Thyroid gland (tissue), 4 donors: ENCODE data around the gene ATP1A4.

Experiments
- POLR2A ChIP-seq, 2 donors: fragments of 450-650 bp; IDR thresholded peaks; one replicate each; pipeline ENCODE4 v1.6.1; 2017; ENCODE audit warnings: antibody characterized with exemption in 2 of 2, mild to moderate bottlenecking in 2 of 2, moderate library complexity in 1 of 2
- TF ChIP-seq, protein P1 (sequence below), 6 experiments: fragments of 200-600 bp in 3 of 6; fragments of 450-650 bp in 3 of 6; sonication (generic) in 3 of 6; IDR thresholded peaks; one replicate each; pipeline ENCODE4 v1.5.1; 2016 to 2019; ENCODE audit warnings: antibody characterized with exemption in 6 of 6, mild to moderate bottlenecking in 2 of 6, inconsistent platforms in 1 of 6, moderate library complexity in 1 of 6

DNA sequence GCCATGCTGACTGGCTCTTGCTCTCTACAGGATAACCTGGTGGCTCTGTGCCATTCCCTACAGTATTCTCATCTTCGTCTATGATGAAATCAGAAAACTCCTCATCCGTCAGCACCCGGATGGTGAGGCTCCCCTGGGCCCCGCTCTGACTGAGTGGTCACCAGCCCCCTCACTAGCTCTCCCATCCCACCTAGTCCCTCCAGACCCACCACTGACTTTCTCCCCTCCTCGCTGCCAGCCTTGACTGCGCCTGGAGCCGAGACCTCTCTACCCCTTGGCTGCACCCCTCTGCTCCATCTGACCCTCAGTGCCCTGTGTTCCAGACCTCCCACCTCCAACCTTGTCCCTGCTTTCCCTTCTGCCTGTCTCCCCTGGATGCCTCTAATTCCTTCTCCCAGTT, 34.8 kb downstream of the ATP1A4 start:
- TF ChIP-seq, protein P1, sequence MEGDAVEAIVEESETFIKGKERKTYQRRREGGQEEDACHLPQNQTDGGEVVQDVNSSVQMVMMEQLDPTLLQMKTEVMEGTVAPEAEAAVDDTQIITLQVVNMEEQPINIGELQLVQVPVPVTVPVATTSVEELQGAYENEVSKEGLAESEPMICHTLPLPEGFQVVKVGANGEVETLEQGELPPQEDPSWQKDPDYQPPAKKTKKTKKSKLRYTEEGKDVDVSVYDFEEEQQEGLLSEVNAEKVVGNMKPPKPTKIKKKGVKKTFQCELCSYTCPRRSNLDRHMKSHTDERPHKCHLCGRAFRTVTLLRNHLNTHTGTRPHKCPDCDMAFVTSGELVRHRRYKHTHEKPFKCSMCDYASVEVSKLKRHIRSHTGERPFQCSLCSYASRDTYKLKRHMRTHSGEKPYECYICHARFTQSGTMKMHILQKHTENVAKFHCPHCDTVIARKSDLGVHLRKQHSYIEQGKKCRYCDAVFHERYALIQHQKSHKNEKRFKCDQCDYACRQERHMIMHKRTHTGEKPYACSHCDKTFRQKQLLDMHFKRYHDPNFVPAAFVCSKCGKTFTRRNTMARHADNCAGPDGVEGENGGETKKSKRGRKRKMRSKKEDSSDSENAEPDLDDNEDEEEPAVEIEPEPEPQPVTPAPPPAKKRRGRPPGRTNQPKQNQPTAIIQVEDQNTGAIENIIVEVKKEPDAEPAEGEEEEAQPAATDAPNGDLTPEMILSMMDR (IDR thresholded peaks at IDR 0.05): no peak
- no peak for TF ChIP-seq POLR2A (IDR thresholded peaks at IDR 0.05)
